ENCODE results near the gene BAMBI. TPM values are rescaled to one million over a fixed set of nuclear protein-coding genes. Genes with fewer than 3 reads are reported as not detected.

BAMBI gene
- total and polyA plus RNA-seq, 7 donors, result 0.87 to 5.3 (median 3.6) TPM

DNA sequence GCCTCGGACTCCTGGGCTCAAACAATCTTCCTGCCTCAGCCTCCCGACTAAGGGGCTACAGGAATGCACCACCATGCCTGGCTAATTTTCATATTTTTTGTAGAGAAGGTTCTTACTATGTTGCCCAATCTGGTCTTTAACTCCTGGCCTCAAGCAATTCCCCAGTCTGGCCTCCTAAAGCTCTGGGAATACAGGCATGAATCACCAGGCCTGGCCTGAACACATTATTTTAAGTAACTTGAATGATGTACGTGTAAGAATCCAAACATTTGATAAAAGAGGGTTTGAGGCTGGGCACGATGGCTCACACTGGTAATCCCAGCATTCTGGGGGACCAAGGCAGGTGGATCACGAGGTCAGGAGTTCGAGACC is 13.0 kb upstream of the BAMBI start:
- no peaks in the 10 kb centered on the region for H3K9me3 ChIP-seq
- H3K27me3 ChIP-seq, result peaks cover 0 to 25% (median 13%) of the 10 kb centered on the region in 3 donors
- no peak for DNase-seq
- no peaks in the 10 kb centered on the region for H3K36me3 ChIP-seq
- H3K4me3 ChIP-seq, result no peak overlapping the region
- TF ChIP-seq POLR2AphosphoS5 (IDR thresholded peaks at IDR 0.05) (no peak), EP300 (IDR thresholded peaks at IDR 0.05) (no peak), POLR2A (IDR thresholded peaks at IDR 0.05) (no peak)
- TF ChIP-seq, protein P1, sequence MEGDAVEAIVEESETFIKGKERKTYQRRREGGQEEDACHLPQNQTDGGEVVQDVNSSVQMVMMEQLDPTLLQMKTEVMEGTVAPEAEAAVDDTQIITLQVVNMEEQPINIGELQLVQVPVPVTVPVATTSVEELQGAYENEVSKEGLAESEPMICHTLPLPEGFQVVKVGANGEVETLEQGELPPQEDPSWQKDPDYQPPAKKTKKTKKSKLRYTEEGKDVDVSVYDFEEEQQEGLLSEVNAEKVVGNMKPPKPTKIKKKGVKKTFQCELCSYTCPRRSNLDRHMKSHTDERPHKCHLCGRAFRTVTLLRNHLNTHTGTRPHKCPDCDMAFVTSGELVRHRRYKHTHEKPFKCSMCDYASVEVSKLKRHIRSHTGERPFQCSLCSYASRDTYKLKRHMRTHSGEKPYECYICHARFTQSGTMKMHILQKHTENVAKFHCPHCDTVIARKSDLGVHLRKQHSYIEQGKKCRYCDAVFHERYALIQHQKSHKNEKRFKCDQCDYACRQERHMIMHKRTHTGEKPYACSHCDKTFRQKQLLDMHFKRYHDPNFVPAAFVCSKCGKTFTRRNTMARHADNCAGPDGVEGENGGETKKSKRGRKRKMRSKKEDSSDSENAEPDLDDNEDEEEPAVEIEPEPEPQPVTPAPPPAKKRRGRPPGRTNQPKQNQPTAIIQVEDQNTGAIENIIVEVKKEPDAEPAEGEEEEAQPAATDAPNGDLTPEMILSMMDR (IDR thresholded peaks at IDR 0.05), result no peak
- H3K4me1 ChIP-seq, result peaks cover 0 to 11% (median 10%) of the 10 kb centered on the region in 4 donors
- no peak overlapping the region for H3K27ac ChIP-seq
- WGBS, 2 donors, result 35 to 56% methylated on average over 6 of the region's 6 CpGs
- intact Hi-C loops (cut with DNase I), result loop anchor here (1.0 to 10.0 kb wide), 2 partner anchors 640 to 780 kb away; no protein-coding TSS in a partner anchor

DNA sequence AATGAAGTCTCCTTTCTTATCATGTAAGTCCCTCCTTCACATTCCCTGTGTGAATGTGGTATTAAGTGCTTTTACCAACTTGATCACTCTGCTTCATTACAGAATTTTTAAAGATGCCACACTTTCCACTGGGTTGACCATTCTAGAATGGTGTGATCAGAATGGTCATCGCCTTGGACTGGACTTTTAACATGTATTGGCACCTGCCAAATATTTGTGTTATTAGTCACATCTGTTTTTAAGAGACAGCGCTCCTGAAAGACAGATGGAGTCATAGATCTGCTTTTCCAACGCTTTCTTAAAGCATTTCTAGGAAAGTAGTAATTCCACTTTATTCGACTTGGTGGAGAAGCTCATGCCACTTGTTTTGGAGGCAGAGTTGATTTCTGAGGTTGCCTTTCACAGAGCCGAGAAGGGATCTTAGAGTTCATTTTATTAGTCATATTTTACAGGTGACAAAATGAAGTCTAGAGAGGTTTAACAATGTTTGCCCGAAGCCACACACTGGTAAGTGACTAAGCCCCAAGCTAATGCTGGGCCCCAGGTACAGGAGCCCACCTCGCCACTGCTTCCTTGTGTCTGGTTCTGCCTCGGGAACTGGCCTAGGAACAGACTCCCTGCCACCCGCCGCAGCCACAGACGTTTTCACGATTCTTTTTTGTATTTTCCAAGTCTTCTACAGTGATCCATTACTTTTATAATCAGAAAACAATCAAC is 10.4 kb upstream of the BAMBI start:
- H3K9me3 ChIP-seq, result no peaks in the 10 kb centered on the region
- H3K4me1 ChIP-seq, result peaks cover 0 to 12% (median 10%) of the 10 kb centered on the region in 4 donors
- H3K27me3 ChIP-seq, result peaks cover 0 to 45% (median 16%) of the 10 kb centered on the region in 3 donors
- DNase-seq, result no peak
- H3K36me3 ChIP-seq, result no peaks in the 10 kb centered on the region
- intact Hi-C loops (cut with DNase I), result loop anchor here (5.0 to 10.0 kb wide), 2 partner anchors 465 to 778 kb away; no protein-coding TSS in a partner anchor
- TF ChIP-seq EP300 (IDR thresholded peaks at IDR 0.05) (no peak), POLR2A (IDR thresholded peaks at IDR 0.05) (no peak), POLR2AphosphoS5 (IDR thresholded peaks at IDR 0.05) (no peak)
- TF ChIP-seq, protein P1 (IDR thresholded peaks at IDR 0.05), result no peak
- no peak overlapping the region for H3K27ac ChIP-seq
- 77 to 87% methylated on average over 12 of the region's 12 CpGs for WGBS, 2 donors
- H3K4me3 ChIP-seq, result no peak overlapping the region

DNA sequence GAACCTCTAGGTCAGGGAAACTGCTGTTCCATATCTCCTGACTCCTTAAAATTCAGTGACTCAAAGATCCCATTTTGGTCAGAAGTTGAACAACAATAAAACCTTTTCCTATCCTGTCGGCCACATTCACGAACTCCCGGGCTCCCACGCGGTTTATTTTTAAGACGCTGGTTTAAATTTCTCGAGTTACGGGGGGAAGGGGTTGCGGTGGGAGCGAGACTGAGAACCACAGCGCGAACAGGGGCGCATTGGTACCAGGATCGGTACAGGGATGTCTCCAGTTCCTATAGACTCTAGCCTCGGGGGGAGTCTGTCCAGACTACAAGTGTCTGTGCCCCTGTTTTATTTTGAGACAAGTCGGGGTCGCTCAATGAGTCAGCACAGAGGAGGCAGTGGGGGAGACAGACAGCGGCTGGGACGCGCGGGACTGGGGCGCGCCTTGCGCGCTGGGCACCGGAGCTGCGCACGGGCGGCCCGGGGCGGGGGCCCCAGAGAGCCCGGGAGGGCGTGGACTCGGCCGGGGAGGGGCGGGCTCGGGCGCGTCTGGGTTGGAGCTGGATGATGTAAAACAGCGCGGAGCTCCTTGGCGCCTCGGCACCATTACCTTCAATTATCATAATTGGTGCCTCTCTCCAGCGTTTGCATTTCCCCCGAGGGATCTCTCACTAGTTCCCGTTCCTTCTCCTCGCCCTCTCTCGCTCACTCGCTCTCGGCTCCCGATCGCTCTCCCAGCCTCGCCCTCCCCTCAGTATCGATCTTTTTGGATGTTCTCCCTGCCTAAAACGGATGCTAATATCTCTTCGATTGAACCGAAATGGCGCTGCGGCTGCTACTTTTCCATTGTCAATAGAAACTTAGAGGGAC is 8.7 kb upstream of the BAMBI start:
- peak; percentile 72 for DNase-seq
- 2 to 5% methylated on average over 59 of the region's 59 CpGs for WGBS, 2 donors
- no peaks in the 10 kb centered on the region for H3K9me3 ChIP-seq
- H3K27ac ChIP-seq, result no peak overlapping the region
- peaks cover 0 to 45% (median 16%) of the 10 kb centered on the region in 3 donors for H3K27me3 ChIP-seq
- no peaks in the 10 kb centered on the region for H3K36me3 ChIP-seq
- intact Hi-C loops (cut with DNase I), result loop anchor here (5.0 to 10.0 kb wide), 2 partner anchors 464 to 776 kb away; no protein-coding TSS in a partner anchor
- TF ChIP-seq POLR2AphosphoS5 (IDR thresholded peaks at IDR 0.05) (no peak), POLR2A (IDR thresholded peaks at IDR 0.05) (no peak)
- TF ChIP-seq, protein P1 (IDR thresholded peaks at IDR 0.05), result no peak
- H3K4me3 ChIP-seq, result peak overlapping the region; percentile 14 to 46 (median 30)
- peaks cover 0 to 12% (median 10%) of the 10 kb centered on the region in 4 donors for H3K4me1 ChIP-seq

DNA sequence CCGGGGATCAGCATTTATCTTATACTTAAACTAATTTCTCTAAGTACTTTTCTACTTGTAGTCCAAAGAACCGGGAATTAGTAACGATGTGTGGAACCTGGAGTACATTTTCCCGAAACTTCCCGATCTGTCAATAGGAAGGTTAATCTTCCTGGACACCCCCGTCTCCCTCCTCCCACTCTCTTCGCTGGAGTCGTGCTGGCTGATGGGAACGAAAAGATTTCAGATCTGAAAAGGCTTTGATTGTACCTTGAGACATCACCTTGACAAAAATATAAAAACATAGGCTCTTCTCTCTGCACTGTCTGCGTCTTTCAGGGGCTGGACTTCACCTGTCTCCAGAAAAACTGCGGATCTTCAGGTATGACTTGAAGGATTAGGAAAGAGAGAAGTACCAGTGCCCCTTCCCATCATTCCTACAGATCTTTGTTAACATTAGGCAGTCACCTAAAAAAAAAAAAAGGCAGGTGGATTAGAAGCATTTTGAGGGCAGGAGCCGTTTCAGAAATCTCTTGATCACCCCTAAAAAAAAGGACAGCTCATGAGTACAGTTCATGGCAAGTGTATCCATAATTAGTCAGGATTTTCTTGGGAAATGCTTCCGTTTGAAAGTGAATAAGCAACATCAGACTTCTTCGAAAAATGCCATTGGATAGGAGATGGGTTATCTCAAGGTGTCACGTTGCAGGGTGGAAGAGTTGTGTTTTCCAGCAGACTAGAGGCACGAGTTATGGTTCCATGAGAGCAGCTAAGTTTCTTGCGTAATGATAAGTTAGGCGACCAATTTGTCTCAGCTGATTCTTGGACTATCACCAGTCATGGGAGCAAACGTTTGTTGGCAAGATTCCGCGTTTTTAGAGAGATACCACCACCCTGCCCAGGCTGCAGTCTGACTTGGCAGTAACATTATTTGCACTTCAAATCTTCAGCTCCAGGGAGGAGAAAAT is 7.8 kb upstream of the BAMBI start:
- TF ChIP-seq EP300 (IDR thresholded peaks at IDR 0.05) (no peak), POLR2A (IDR thresholded peaks at IDR 0.05) (no peak), POLR2AphosphoS5 (IDR thresholded peaks at IDR 0.05) (no peak)
- TF ChIP-seq, protein P1 (IDR thresholded peaks at IDR 0.05), result no peak
- Histone ChIP-seq H3K4me1 (peaks cover 0 to 12% (median 10%) of the 10 kb centered on the region in 4 donors), H3K36me3 (no peaks in the 10 kb centered on the region), H3K4me3 (peak overlapping the region; percentile 14 to 46 (median 30)), H3K9me3 (no peaks in the 10 kb centered on the region), H3K27me3 (peaks cover 0 to 45% (median 16%) of the 10 kb centered on the region in 3 donors), H3K27ac (no peak overlapping the region)
- intact Hi-C loops (cut with DNase I), result loop anchor here (5.0 to 10.0 kb wide), 2 partner anchors 463 to 775 kb away; no protein-coding TSS in a partner anchor
- no peak for DNase-seq
- WGBS, 2 donors, result 39 to 46% methylated on average over 21 of the region's 21 CpGs

Measured in sigmoid colon (tissue), 7 donors.